Progenitor cell of endocrine pancreas (in vitro differentiated cells): ENCODE measurements around the gene MAP3K8. TPM values are rescaled to one million over a fixed set of nuclear protein-coding genes. Genes with fewer than 3 reads are reported as not detected.

Experiments
- DNase-seq: peaks from one replicate; pipeline ENCODE4 v3.0.0; 2021; ENCODE audit warnings: low spot score; ENCODE audit not compliant: unreplicated experiment
- H3K27ac Mint-ChIP-seq: 2 replicates; pipeline ENCODE4 v1.8.0; 2021; ENCODE audit warnings: mild to moderate bottlenecking, moderate library complexity, mixed read lengths
- H3K27me3 Mint-ChIP-seq: 2 replicates; pipeline ENCODE4 v1.8.0; 2021; ENCODE audit warnings: mixed read lengths
- H3K36me3 Mint-ChIP-seq: 2 replicates; pipeline ENCODE4 v1.8.0; 2022; ENCODE audit warnings: mixed read lengths; ENCODE audit not compliant: insufficient read depth
- H3K4me1 Mint-ChIP-seq: 2 replicates; pipeline ENCODE4 v1.8.0; 2021; ENCODE audit warnings: low read depth, mixed read lengths
- H3K4me3 Mint-ChIP-seq: 2 replicates; pipeline ENCODE4 v1.8.0; 2021; ENCODE audit warnings: low read depth, mild to moderate bottlenecking, moderate library complexity, mixed read lengths
- H3K9me3 Mint-ChIP-seq: 2 replicates; pipeline ENCODE4 v1.8.0; 2021; ENCODE audit warnings: low read depth, mixed read lengths
- total RNA-seq: library from RNA; stranded (reverse); gene quantifications from 2 replicates; pipeline ENCODE4 v1.2.1, GENCODE V29; 2021
- TF ChIP-seq, protein P1 (sequence below): fragments of 200-600 bp; sonication (generic); IDR thresholded peaks from one replicate; pipeline ENCODE4 v1.5.0; 2021; ENCODE audit warnings: antibody characterized with exemption, mild to moderate bottlenecking; ENCODE audit not compliant: unreplicated experiment

The MAP3K8 gene
- total RNA-seq, 1 donor from 2014 or later: 16.8 TPM

DNA sequence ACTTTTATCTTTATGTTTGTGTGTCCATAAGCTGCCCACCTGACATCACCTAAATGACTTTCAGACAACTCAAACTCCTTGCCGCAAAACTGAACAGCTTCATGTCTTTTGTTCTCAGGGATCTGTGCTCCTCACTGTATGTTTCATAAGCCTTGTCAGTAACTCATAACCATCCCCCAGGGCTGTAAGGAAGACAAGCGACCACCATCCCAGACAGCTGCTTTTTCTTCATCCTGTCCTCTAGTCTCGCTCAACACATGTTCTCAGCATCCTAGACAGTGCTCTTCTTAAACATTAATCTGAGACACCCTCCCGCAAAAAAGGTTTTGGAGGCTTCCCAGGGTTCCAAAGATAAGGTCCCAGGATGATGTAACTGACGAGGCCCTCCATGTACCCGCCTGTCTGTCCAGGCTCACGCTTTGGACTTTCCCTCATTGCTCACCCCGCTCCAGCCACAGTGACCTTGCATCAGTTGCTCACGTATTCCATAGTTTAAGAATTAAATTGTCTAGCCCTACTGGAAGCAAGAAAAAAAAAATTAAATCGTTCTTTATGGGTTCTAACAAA lies 69.8 kb downstream of the MAP3K8 start:
- H3K4me3 Mint-ChIP-seq: no peak overlapping the region
- H3K36me3 Mint-ChIP-seq: no peaks in the 10 kb centered on the region
- peaks cover 7% of the 10 kb centered on the region for H3K27me3 Mint-ChIP-seq

DNA sequence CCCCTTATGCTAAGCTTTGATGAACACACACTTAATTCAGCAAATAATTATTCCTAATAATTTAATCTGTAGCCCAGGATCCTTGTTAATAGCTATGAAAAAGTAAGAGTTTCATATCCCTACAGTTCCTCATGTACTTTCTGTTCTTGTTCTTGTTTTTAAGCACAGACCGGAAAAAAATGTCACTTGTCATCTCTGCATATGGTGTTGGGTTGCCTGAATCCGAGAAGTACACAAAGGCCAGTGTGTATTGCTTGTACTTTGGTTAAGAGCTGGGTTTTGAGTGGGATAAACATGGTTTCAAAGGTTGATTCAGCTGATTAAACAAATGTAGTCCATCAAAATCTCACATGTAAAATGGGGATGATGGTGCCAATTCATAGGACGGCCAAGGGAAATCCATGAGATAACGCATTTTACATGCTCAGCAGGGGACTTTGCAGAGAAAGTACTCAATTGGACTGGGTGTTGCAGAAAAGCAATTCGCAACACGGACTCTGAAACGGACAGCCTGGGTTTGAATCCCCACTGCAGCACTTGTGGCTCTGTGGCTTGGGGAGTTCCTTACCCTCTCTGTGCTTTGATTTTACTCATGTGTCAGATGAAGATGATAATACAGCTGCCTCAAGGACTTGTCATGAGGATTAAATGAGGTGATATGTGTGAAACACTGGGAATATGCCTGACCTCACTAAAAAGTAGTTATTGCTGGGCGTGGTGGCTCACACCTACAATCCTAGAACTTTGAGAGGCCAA lies 71.7 kb downstream of the MAP3K8 start:
- no peak overlapping the region for H3K4me3 Mint-ChIP-seq
- H3K27ac Mint-ChIP-seq: peak overlapping the region; percentile 52
- TF ChIP-seq, protein P1, sequence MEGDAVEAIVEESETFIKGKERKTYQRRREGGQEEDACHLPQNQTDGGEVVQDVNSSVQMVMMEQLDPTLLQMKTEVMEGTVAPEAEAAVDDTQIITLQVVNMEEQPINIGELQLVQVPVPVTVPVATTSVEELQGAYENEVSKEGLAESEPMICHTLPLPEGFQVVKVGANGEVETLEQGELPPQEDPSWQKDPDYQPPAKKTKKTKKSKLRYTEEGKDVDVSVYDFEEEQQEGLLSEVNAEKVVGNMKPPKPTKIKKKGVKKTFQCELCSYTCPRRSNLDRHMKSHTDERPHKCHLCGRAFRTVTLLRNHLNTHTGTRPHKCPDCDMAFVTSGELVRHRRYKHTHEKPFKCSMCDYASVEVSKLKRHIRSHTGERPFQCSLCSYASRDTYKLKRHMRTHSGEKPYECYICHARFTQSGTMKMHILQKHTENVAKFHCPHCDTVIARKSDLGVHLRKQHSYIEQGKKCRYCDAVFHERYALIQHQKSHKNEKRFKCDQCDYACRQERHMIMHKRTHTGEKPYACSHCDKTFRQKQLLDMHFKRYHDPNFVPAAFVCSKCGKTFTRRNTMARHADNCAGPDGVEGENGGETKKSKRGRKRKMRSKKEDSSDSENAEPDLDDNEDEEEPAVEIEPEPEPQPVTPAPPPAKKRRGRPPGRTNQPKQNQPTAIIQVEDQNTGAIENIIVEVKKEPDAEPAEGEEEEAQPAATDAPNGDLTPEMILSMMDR: no peak
- peaks cover 5% of the 10 kb centered on the region for H3K27me3 Mint-ChIP-seq
- no peak for DNase-seq
- no peaks in the 10 kb centered on the region for H3K9me3 Mint-ChIP-seq
- H3K36me3 Mint-ChIP-seq: no peaks in the 10 kb centered on the region
- peaks cover 3% of the 10 kb centered on the region for H3K4me1 Mint-ChIP-seq

More for the DNA sequence above, 69.8 kb downstream of the MAP3K8 start:
- no peaks in the 10 kb centered on the region for H3K9me3 Mint-ChIP-seq
- no peak for DNase-seq
- H3K27ac Mint-ChIP-seq: no peak overlapping the region
- peaks cover 3% of the 10 kb centered on the region for H3K4me1 Mint-ChIP-seq
- TF ChIP-seq, protein P1: no peak

DNA sequence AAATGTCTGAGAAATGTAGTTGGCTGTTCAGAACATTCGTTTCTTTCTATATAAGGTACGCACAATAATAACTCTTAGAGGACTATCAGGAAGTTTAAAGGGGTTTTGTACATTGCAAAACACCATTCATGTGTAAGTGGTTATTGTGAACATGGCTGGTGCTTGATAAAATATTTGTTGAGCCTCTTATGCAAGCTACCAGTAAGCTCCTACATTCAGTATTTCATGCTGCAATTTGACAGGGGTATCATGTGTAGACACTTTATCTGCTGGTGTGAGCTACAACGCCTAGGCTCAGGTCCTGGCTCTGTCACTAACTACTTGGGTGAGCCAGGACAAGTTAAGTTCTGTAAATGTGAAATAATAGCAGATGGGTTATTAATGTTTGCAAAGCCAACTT lies 75.5 kb downstream of the MAP3K8 start:
- Mint-ChIP-seq H3K4me1 (peaks cover 3% of the 10 kb centered on the region), H3K27me3 (no peaks in the 10 kb centered on the region), H3K4me3 (no peak overlapping the region), H3K27ac (no peak overlapping the region), H3K9me3 (no peaks in the 10 kb centered on the region), H3K36me3 (no peaks in the 10 kb centered on the region)
- TF ChIP-seq, protein P1: no peak
- no peak for DNase-seq

- Mint-ChIP-seq H3K4me1 (peaks cover 3% of the 10 kb centered on the region), H3K27me3 (no peaks in the 10 kb centered on the region), H3K4me3 (no peak overlapping the region), H3K36me3 (no peaks in the 10 kb centered on the region), H3K9me3 (no peaks in the 10 kb centered on the region), H3K27ac (no peak overlapping the region)
- TF ChIP-seq, protein P1: no peak
- no peak for DNase-seq
These were observed 76.4 kb downstream of the MAP3K8 start for GRCh38 chr10:30510184-30510931.

- H3K4me3 Mint-ChIP-seq: no peak overlapping the region
- no peaks in the 10 kb centered on the region for H3K4me1 Mint-ChIP-seq
- no peaks in the 10 kb centered on the region for H3K27me3 Mint-ChIP-seq
- TF ChIP-seq, protein P1: no peak
- no peak for DNase-seq
- H3K9me3 Mint-ChIP-seq: no peaks in the 10 kb centered on the region
- no peak overlapping the region for H3K27ac Mint-ChIP-seq
- no peaks in the 10 kb centered on the region for H3K36me3 Mint-ChIP-seq
These were observed 77.1 kb downstream of the MAP3K8 start for GRCh38 chr10:30510932-30511700.
